ENCODE measurements around the gene CAPN14.

DNA sequence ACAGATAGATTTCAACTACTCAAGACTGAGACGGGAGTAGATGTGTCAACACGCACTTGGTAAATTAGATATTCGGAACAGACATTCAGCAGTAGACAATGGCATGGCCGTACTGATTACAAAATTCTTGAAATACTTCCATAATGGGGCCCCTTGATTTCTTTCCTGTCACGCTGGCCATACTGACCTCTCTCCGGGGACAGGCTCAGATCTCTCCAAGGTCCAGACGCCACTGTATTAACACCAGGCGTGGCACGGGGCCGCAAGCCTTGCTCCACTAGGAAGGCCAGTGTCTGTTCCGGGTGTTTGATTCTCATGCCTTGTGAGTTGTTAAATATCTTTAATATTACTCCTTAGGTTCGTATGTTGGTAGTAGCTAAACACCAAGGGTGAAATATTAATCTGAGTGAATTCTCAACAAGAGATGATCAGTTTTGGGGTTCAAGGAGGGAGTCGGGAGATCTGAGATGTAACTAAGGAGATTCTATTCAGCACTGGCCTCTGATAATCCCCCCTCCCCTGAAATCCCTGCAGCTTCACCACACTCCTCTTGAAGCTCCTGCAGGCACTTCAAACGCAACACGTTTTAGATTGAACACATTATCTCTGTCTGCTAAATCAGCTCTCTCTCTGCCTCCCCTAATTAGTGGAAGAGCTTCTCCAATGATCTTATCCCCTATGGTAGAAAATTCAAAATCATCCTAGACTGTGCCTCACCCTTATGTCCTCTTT, 14.4 kb upstream of the CAPN14 start:
- TF ChIP-seq POLR2AphosphoS5 (IDR thresholded peaks at IDR 0.05; ENCODE audit: borderline replicate concordance, low read depth, low read length) = no peak
- no peak for TF ChIP-seq EZH2 (IDR thresholded peaks at IDR 0.05)

Data from SK-N-MC (cell line).